GM19455 (cell line): ENCODE data around the gene DDX17.

Experiments used
- ATAC-seq: cut with Tn5 transposase; IDR thresholded peaks from one replicate; pipeline ENCODE4 v1.9.1; 2021; ENCODE audit not compliant: unreplicated experiment

Gene DDX17

DNA sequence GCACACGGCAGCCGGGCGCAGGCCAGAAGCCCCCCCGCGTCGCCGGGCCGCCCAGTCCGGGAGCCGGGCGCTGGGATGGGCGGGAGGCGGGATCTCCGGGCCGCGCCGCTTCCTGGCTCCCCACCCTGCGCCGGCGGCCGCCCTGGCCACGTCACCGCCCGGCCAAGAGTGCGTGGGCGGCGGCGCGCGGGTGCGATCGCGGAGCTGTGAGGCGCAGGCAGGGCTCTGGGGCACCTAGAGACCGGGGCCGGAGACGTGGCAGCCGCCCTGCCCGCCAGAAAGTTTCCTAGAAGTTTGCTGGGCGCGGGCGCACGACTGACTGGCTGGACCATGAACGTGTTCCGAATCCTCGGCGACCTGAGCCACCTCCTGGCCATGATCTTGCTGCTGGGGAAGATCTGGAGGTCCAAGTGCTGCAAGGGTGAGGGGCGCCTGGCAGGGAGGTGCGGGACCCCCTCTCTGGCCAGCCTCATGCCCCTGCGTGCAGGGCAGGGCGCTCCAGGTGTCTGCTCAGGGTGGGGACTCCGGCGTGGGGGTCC, 38.1 kb downstream of the DDX17 start, which contains the start of gene KDELR3:
TSS of gene KDELR3 (plus strand) at position 193 of the 539 bp plus-strand sequence. CDS start at position 331, 138 bp downstream.
- no peak for ATAC-seq

DNA sequence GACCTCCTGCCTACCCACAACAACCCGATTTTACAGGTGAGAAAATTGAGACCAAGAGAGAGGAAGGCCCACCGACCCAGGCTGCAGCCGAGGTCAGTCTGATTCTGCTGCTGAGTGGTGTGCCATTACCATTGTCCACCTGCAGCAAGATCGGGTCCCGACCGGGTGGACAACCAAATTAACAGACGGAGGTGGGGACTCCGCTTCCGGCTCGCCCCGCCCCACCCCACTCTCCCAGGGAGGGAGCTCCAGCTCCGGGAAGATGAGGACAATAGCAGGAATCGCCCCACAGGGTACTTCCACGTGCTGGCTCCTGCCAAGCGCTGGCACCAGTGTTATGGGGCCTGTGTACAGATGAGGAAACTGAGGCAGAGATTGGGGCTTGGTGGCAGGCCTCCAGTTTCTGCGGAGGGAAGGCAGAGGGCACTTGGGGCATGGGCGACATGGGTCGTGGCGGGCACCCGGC, 38.6 kb downstream of the DDX17 start:
- no peak for ATAC-seq

DNA sequence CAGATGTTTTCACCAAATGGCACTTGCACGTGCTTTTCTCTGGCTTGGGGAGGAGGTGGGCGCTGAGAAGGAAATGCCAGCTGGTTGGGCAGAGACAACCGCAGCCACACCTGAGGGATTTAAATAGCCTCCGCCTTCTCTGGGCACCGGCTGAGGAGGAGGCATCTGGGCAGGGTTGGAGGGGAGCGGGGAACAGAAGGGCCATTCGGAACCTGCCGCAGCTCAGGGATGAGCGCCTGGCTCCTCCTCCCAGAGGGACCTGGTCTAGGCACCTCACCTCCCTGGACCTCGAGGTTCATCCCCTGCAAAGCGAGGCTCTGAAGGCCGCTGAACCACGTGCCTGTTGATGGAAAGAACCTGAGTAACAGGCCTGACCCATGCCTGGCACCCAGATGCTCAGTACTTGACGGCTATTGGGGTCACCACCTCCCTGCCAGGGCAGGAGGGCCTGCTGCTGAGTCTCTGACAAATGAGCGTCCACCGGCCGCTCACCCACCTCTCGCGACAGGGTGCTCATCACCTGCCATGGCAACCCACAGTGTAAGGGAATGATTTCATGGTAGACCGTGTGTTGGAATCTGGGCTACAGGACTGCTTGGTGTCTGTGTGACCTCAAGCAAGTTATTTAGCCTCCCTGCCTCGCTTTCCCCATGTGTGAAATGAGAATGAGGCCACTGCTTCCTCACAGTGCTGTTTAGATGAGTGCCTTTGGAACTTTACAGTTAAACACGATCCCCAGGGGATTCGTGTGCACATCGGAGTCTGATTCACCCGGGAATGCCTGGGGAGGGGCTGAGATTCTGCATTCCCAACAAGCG, 40.2 kb downstream of the DDX17 start:
- ATAC-seq = no peak

DNA sequence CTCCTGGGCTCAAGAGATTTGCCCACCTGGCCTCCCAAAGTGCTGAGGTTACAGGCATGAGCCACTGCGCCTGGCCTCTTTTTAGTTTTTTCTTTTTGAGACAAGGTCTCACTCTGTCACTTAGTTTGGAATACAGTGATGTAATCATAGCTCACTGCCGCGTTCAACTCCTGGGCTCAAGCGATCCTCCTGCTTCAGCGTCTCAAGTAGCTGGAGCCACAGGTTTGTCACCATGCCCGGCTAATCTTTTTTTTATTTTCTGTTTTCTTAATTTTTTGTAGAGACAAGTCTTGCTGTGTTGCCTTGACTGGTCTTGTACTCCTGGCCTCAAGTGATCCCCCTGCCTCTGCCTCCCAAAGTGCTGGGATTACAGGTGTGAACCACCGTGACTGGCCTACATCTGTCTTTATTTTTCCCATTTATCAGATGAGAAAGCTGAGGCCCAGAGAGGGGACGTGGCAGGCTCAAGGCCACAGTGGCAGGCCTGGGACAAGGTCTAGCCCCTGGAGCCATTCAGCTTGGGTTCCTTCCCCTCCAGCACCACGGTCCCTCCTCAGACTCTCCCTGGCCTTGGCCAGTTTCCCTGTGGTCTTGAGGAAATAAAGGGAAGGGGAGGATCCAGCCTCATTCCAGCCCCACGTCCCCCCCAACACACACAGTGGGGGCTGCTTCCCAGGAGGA, 41.0 kb downstream of the DDX17 start:
- ATAC-seq = no peak

DNA sequence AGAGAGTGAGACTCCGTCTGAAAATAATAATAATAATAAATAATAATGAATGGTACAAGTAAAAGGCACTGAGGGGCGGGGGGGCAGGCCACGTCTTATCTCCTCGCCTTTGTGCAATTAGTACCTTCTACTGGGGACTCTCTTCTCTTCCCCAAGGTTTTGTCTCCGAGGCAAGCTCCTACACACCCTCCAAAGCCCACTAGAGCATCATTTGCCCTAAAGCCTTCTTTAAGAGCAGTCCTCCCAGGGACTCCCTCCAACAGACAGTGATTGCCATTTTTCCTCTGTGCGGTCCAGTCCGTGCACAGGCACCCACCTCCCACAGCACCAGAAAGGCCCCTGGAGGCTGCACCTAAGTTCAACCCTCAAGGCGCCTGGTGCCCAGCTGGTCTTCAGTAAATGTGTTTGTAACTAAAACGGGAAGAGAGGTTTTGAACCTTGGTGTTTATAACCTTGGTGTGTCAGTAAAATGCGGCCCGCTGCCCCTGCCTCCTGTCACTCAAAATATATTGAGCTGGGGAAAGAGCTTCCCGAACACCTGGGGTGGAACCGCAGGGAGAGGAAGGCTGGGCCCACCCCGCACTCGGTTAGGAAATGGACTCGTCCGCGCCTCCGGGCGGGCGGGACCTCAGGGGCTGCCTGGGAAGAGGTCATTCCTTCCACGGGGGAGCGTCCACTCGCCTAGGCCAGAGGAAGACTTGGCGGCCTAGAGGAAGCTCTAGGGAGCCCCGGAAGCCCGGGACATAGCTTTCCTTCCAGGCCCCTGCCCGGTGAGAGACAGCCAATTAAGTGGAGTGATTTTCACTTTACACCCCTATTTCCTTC, 42.9 kb downstream of the DDX17 start:
- no peak for ATAC-seq

DNA sequence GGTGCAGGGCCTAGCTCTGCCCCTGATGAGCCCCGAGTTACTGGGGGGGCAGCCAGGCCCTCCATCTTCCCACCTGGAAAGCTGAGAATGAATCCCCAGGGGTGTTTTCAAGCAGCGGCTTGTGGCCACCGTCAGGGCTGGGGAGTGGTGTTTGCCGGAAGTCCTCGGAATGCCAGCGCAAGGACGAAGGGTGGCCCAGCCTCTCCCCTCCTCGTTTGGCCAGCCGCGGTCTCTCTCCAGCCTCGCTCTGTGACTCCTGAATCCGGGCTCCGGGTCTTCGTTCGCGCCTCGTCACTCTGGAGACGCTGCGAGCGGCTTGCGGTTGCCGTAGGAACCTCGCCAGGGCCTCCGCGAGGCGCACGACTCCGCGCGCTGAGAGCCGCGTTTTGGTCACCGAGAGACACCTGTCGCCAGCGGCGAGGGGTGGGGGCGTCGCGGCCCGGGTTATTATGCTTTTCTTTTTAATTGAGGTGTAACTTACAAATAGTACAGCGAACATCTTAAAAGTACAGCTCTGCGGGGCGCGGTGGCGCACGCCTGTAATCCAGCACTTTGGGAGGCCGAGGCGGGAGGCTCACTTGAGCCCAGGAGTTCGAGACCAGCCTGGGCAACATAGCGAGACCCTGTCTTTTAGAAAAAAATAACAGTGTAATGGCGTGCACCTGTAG, 44.6 kb downstream of the DDX17 start:
- no peak for ATAC-seq

DNA sequence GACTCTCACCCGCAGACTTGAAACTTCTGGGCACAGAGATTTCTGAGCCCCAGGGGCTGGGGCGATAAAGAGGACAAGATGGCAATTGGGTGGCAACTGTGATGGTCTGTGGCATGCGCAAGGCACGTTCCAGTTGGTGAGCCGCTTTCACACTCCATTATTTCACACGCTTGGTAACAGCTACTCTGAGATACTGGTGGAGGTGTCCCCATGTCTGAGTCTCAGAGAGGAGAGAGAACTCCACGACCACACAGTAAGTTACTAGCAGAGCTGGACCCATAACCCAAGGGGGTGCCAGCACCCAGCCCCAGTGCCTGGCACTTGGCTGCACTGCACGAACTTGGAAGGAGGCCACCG, 45.1 kb downstream of the DDX17 start:
- ATAC-seq = no peak

DNA sequence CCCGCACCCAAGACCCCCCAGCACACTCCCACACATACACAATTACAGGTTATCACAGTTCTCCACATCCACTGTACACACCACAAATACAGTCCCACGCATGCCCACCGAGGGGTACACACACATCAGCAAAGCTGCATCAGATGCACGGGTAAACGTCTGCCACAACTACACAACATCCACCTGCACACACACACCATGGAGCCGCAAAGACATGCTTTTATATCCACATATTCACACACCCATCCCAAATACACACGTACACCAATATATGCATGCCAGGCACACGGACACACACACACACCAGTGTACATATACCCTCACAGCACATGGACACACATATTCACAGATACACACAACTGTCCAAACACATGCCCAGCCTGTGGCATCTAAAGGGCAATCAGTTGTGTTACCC, 45.7 kb downstream of the DDX17 start:
- no peak for ATAC-seq

DNA sequence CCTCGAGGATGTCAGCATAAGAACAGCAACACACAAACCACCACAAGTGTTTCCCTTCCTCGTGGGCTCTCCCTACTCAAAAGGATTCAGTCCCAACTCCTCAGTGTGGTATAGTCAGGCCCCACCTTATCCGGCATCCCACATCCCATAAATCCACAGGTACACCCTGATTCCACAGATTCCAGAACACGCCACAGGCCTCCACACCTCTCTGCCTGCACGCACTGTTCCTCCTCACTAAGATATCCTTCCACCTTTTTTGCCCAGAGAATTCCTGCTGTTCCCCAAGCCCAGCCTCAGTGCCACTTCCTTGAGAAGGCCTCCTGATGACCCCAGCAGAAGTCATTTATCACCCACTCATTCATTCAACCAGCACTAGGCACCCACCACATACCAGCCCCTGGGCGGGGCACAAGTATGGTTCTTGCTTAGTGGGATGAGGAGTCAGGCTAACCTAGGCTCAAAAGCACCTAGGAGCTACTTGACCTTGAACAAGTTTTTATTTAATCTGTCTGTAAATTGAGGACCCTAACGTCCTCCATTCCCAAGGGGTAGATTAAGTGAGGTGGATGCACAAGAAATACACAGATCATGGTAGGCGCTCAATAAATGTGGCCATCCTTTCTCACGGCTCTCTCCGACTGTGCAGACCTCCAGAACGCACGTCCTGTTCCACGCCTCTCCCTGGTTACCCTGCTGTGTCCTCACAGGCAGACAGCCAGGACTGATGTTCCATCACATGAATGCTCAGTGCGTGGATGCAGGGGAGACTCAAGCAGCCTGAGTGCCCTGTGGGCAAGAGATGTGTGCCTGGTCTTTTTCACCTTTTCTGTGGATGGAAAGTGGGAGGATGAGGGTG, 49.0 kb downstream of the DDX17 start:
- ATAC-seq = no peak

DNA sequence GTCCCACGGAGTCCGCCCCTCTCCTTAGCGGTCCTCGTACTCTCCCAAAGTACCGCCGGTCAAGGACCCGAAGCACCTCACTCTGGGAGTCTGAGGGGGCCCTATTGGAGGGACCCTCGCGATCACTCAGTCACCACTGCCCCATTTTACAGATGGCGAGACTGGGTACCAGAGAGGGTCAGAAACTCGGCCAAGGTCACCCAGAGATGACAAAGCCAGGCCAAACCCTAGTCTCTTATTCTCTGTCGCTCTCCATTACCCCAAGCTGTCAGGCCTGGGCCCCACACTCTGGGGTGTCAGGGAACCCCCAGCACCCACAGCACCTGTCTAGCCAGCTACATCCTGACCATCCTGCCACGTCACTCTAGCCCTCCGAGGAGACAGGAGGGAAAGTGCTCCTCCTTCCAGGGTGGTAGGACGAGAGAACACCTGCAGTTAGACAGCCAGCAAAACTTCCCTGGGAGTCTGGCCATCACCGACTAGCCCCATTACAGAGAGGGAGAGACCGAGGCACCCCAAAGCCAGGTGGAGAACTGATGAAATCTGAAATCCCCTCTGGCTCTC, 49.8 kb downstream of the DDX17 start:
- ATAC-seq = no peak

DNA sequence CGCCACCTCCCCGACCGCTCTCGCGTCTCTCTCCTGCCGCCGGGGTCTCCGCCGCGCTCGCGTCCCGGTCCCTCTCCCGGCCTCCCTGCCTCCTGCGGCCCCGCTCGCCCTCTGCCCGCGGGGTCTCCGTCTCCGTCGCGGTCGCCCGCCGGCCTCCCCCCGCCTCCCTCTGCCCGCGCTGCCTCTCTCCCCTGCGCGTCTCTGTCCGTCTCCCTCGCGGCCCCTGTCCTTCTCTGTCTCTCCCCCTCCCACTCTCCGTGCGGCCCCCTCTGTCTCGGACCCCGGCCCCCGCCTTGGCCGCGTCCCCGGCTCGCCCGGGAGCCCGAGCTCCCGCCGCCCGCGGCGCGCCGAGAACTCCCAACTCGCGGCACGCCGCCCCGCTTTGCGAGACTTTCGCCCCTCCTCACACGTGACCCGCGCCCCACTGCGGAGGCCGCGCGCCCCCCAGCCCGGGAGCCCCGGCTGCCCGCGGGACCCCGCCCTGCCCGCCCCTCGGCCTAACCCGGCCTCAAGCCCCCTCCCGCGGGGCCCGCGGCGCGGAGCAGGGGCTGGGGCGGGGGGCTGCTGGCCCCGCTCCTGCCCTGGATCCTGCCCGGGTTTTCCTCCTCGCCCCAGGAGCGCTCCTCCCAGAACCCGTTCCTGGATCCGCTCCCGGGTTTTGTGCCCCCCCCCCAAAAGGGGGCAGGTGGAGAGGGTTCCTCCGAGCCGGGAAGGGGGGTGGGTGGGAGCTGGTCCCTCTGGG, 50.4 kb downstream of the DDX17 start:
- no peak for ATAC-seq

DNA sequence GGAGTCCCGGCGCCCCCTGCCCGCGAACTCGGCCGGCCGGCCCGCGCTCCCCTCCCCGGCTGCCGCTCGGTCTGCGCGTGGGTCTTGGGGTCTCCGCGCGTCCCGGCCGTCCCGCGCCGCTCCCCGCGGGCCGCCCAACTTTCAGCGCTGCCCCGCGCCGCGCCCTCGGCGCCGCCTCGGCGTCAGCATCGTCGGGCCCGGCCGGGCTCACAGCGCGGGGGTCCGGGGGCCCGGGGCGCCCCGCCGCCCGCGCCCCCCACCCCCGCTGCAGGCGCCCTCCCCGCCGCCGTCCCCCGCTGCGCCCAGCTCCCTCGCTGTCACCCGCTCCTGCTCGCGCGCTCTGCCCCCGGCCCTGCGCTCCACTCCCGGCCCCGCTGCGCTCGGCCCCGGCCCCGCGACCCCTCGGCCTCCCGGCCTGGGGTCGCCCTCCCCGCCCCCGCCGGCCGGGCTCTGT, 51.0 kb downstream of the DDX17 start, which contains the start of gene KCNJ4:
TSS of gene KCNJ4 (minus strand) at position 124 of the 454 bp plus-strand sequence. CDS start 27,067 bp downstream, outside the sequence.
- ATAC-seq = no peak

DNA sequence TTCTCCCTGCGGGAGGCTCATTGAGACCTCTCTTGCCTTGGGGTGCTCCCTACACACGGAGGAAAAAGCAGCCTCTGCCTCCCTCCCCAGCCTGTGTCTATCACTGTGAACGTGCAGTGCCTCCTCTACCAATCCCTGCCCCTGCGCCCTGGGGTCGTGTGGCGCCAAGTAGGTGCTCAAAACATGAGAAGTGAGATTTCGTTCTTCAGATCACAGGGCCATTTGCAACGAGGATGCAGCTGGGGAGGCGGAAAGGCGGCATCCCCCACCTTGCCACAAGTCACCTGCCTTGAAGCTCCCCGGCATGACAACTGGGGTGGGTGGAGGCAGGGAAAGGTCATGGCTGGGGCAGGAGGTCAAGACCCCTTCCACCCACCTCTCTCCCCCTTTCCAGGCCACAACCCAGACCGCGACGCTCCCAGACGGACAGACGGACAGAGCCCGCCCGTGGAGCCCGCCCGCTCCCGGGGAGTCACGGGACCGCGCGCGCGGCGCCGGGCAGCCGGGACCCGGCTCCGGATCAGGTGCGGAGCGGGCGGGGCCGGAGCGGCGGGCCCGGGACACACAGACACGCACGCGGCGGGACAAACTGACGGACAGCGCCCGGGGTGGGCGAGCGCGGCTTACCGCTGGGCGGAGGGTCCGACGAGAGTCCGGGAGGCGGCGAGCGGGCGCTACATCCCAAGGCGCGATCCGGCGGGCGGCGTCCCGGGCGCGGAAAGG, 51.6 kb downstream of the DDX17 start:
- no peak for ATAC-seq

DNA sequence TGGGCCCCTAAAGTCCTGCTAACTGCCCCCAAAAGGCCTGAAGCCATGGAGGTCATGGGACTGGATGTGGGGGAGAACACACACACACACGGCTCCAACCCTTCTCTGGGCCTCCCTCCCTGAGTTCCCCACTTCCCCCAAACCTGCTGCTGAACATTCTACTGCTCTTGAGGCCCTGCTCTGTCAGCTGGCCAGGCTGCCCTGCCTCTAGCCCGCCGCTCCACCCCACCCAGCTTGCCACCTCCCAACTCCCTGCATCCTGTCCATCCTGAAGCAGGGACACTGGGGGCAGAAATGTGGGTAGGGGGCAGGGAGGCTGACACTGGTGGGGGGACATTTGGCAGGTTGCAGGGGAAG, 52.1 kb downstream of the DDX17 start:
- ATAC-seq = no peak

DNA sequence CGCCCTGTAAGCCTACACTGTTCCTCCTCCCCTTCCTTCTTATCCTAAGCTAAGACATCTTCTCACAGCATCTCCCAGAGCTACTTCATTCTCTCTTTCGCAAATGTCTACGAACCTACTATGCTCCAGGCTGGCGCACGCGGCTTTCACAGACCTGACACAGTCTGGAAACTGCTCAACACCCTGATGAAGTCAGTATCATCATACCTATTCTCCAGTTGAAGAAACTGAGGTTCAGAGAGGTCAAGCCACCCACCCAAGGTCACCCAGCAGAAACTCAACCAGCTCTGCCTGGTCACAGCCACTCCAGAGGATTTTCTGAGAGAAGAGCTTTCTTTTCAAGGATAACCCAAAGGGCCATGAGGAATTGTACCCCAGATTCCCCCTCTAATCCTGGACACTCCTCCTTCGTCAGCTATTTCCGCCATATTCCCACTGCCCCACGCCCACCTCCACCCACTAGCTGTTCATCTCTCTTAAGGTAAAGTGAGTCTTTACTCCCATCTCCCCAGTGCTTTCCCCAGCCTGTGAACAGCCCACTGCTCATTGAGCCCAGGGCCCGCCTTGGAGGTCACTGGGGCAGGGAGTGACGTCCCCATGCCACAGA, 52.9 kb downstream of the DDX17 start:
- no peak for ATAC-seq

DNA sequence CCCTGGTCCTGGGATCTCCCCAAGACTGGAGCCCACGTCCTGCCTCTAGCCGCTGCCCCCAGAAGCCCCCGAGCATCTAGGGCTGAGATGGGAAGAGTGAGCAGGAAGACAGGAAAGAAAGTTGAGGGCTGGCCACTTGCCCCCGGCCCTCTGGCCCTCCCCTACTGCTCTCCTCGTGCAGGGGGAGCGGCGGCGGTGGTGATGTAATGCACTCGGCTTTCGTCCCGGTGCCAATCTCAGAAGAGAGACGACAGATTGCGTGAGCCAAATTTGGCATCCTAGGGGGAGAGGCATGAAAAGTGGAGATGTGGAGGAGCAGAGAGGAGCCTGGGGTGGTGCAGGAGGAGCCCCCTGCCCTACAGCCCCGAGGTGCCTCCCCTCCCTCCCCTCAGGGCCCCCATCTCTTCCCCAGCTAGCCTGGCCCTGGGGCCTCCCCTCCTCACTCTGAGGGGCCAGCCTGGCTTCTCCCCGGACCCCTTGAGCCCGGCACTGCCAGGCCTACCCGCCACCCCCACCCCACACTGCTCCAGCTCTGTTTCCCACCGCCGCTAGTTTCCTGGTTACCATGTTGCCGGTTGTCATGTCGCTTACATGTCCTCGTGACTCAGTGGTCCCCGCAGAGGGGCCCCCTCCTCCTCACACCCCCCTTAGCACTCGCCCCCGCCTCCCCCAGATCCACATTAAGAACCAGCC, 53.6 kb downstream of the DDX17 start:
- ATAC-seq = no peak

DNA sequence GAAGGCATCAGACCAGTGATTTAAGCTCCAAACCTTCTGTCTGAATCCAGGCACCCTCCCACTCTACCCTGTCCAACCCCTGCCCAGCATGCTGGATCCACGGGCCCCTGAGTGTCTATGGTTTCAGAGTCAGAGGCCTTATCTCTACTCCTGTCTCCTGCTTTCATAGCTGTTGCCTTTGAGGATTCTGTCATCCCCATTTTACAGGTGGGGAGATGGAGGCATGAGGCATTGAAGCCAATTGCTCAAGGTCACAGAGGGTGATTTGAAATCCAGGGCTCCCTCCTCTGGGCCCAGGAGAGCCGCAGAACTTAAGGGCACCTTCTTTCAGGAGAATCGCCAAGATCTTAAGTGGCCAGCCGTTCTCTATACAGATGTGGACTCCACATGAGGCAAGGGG, 54.2 kb downstream of the DDX17 start:
- ATAC-seq = no peak
